Stimulated activated memory B cell treated with anti-CD40 and anti-IgM and Interleukin-4, amounts not matched to agents 10 μg/mL and 1 μg/mL and 100 μg/mL, for 72 hours (primary cell): ENCODE measurements around the gene PDCD1LG2.

Experiments used
- ATAC-seq: fragments of 150-1000 bp; cut with Tn5 transposase; 2 replicates; pipeline ENCODE4 v1.10.0; 2021
- H3K27ac Mint-ChIP-seq: one replicate; pipeline ENCODE4 v1.8.0; 2022; ENCODE audit warnings: mild to moderate bottlenecking, mixed read lengths
- H3K27me3 Mint-ChIP-seq: one replicate; pipeline ENCODE4 v1.8.0; 2022; ENCODE audit warnings: mixed read lengths
- H3K36me3 Mint-ChIP-seq: one replicate; pipeline ENCODE4 v1.8.0; 2022; ENCODE audit warnings: mixed read lengths
- H3K4me1 Mint-ChIP-seq: one replicate; pipeline ENCODE4 v1.8.0; 2022; ENCODE audit warnings: mixed read lengths
- H3K4me3 Mint-ChIP-seq: one replicate; pipeline ENCODE4 v1.8.0; 2022; ENCODE audit warnings: mild to moderate bottlenecking, moderate library complexity, mixed read lengths
- H3K9me3 Mint-ChIP-seq: one replicate; pipeline ENCODE4 v1.8.0; 2022; ENCODE audit warnings: mixed read lengths

Gene PDCD1LG2

DNA sequence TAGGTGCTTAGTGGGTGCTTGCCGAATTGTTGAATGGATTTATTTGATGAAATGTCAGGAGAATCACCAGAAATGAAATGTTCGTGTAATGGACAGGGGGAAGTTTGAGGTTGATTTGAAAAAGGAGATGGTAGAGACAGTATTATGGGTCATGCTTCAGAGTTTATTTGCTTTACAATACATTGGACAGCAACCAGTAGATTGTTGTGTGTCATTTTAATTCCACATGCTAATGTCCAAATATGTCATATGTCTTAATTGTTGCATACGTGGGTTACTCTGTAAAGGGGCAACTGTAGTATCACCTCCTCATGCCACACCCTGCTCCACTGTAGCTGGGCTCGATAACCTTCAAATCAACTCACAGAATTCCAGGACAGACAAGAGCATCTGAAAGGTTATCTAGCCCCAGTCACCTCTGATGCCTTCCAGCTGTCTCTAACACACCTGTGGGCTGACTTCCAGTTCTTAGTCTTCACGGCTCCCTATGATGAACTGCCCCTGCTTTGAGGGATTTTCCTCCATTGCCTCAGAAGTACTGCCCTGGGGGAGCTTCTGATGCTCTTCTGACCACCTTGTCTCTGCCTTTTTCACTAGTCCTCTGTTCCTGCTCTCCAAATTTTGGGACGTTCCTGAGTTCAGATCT lies 1.7 kb downstream of the PDCD1LG2 start:
- H3K9me3 Mint-ChIP-seq = peaks cover 5% of the 10 kb centered on the region
- H3K4me1 Mint-ChIP-seq = peaks cover 55% of the 10 kb centered on the region
- no peaks in the 10 kb centered on the region for H3K27me3 Mint-ChIP-seq
- no peak overlapping the region for H3K4me3 Mint-ChIP-seq
- no peak for ATAC-seq
- peak overlapping the region; percentile 90 for H3K27ac Mint-ChIP-seq
- H3K36me3 Mint-ChIP-seq = peaks cover 4% of the 10 kb centered on the region

DNA sequence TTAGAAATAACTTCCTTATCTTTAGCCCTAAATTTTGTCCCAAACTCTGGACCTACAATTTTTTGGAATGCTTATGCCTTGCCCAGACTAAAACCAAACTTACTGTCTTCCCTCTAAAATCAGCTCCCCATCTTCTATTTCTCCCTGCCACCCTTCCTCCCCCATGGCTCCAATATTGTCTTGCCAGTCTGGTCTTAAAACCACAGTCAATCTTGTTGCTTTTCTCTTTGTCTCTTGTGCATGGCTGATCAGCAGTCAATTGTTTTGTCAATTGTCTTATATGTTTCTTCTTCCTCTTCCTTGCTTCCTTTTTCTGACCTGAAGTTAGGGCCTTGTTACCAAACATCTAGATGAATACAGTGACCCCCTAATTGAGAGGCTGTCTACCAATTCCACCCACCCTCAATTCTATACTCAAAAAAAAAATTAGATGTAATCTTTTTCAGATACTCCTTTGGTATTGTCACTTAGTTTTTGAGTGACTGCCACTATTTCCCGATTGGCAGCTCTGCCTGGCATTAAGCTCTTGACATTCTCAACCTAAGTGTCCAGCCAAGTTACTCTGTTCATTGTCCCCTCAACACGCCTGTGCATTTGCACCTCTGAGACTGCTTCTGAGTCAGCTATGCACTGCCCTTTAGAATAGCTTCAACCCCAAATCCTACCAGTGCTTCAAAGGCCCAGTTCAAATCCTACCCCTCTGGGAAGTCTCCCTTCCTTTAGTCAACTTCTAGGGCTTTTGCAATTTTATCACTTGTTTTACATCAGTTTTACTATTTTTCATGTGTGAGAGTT lies 2.5 kb downstream of the PDCD1LG2 start:
- ATAC-seq = no peak
- H3K36me3 Mint-ChIP-seq = peaks cover 3% of the 10 kb centered on the region
- peaks cover 3% of the 10 kb centered on the region for H3K9me3 Mint-ChIP-seq
- H3K4me3 Mint-ChIP-seq = no peak overlapping the region
- H3K27me3 Mint-ChIP-seq = no peaks in the 10 kb centered on the region
- peak overlapping the region; percentile 90 for H3K27ac Mint-ChIP-seq
- H3K4me1 Mint-ChIP-seq = peaks cover 59% of the 10 kb centered on the region

- no peaks in the 10 kb centered on the region for H3K27me3 Mint-ChIP-seq
- H3K4me1 Mint-ChIP-seq = peaks cover 60% of the 10 kb centered on the region
- ATAC-seq = no peak
- no peaks in the 10 kb centered on the region for H3K36me3 Mint-ChIP-seq
- no peaks in the 10 kb centered on the region for H3K9me3 Mint-ChIP-seq
- H3K4me3 Mint-ChIP-seq = no peak overlapping the region
- H3K27ac Mint-ChIP-seq = no peak overlapping the region
These were observed 3.8 kb downstream of the PDCD1LG2 start for GRCh38 chr9:5513966-5514616.

GRCh38 chr9:5514617-5515260 lies 4.4 kb downstream of the PDCD1LG2 start:
- Mint-ChIP-seq H3K9me3 (no peaks in the 10 kb centered on the region), H3K4me1 (peaks cover 61% of the 10 kb centered on the region), H3K27me3 (no peaks in the 10 kb centered on the region), H3K4me3 (no peak overlapping the region), H3K27ac (no peak overlapping the region), H3K36me3 (no peaks in the 10 kb centered on the region)
- no peak for ATAC-seq

GRCh38 chr9:5515261-5515650 lies 4.9 kb downstream of the PDCD1LG2 start:
- ATAC-seq = no peak
- peaks cover 58% of the 10 kb centered on the region for H3K4me1 Mint-ChIP-seq
- H3K27me3 Mint-ChIP-seq = no peaks in the 10 kb centered on the region
- no peak overlapping the region for H3K4me3 Mint-ChIP-seq
- H3K9me3 Mint-ChIP-seq = no peaks in the 10 kb centered on the region
- H3K27ac Mint-ChIP-seq = no peak overlapping the region
- no peaks in the 10 kb centered on the region for H3K36me3 Mint-ChIP-seq

DNA sequence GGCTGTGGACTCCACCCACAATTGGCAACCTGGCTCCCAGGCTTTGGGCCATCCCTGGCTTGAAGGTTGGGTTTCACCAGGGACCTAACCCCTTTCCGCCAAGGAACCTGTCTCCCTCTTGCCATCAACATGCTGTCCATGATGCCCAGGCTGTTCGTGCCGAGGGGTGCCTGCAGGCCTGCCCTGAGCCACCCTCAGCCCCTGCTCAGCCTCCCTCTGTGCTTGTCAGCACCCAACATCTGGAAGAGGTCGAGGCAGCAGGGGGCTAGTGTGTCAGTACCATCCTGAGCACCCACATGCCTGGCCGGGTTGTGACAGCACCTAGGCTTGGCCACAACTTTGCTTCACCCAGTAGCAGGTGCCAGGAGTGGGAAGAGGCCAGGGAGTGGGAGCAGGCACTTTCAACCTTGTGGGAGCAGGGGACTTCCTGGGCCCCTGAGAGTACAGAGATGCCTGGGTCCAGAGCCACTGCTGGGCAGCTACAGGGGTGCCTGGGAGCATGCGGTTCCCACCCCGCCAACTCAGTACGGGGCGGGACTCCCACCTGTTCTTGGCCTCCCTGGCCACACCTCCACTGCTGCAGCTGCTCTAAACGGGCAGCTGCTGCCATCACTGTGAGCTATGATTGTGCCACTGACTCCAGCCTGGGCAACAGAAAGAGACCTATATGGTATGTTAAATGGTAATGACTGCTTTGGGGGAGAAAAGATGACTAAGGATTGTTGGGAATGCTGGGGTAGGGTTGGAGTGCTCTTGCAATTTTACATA lies 6.3 kb downstream of the PDCD1LG2 start:
- Mint-ChIP-seq H3K36me3 (peaks cover 3% of the 10 kb centered on the region), H3K27me3 (no peaks in the 10 kb centered on the region), H3K4me1 (peaks cover 44% of the 10 kb centered on the region), H3K4me3 (no peak overlapping the region), H3K27ac (no peak overlapping the region), H3K9me3 (no peaks in the 10 kb centered on the region)
- no peak for ATAC-seq

GRCh38 chr9:5518171-5518936 lies 8.0 kb downstream of the PDCD1LG2 start:
- peak; percentile 75 for ATAC-seq
- peaks cover 34% of the 10 kb centered on the region for H3K4me1 Mint-ChIP-seq
- no peaks in the 10 kb centered on the region for H3K27me3 Mint-ChIP-seq
- H3K36me3 Mint-ChIP-seq = peaks cover 4% of the 10 kb centered on the region
- H3K9me3 Mint-ChIP-seq = no peaks in the 10 kb centered on the region
- H3K4me3 Mint-ChIP-seq = no peak overlapping the region
- peak overlapping the region; percentile 52 for H3K27ac Mint-ChIP-seq

DNA sequence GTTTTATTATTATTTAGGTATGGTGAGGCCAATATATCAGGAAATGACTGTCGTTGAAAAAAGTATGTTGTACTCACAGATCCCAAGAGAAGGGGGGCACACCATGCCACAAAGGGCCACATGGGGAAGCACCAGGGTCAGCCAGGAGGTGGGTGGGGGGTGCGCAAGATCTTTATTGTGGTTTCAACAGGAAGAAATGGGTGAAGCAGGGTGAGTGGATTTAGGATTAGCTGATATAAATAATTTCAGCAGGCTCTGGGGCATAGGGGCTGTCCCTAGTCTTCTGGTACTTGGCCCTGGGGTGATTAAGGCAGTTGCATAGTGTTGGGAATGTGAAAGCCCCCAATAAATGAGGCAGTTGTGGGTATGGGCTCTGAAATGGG lies 8.6 kb downstream of the PDCD1LG2 start:
- Mint-ChIP-seq H3K27me3 (no peaks in the 10 kb centered on the region), H3K4me1 (peaks cover 39% of the 10 kb centered on the region), H3K36me3 (peaks cover 4% of the 10 kb centered on the region), H3K9me3 (no peaks in the 10 kb centered on the region), H3K27ac (peak overlapping the region; percentile 52), H3K4me3 (no peak overlapping the region)
- peak; percentile 20 for ATAC-seq

DNA sequence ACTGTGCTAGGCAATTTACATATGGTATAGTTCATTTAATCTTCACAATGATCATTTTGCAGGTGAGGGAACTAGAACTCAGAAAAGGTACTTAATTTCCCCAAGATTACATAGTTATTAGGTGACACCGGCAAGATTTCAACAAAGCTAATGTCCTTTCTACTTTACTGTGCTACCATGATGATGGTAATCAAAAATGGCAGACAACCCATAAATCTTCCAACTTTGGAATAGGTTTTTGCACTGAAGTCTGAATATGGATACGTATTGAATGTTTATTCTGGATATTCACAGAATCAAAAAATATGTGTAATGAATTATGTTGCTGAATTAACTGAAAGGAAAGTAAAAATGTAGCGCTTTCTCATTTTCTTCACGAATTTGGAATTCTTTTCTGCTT lies 13.8 kb downstream of the PDCD1LG2 start:
- peaks cover 4% of the 10 kb centered on the region for H3K36me3 Mint-ChIP-seq
- H3K4me1 Mint-ChIP-seq = peaks cover 21% of the 10 kb centered on the region
- H3K4me3 Mint-ChIP-seq = no peak overlapping the region
- no peak overlapping the region for H3K27ac Mint-ChIP-seq
- no peaks in the 10 kb centered on the region for H3K9me3 Mint-ChIP-seq
- no peak for ATAC-seq
- H3K27me3 Mint-ChIP-seq = no peaks in the 10 kb centered on the region

DNA sequence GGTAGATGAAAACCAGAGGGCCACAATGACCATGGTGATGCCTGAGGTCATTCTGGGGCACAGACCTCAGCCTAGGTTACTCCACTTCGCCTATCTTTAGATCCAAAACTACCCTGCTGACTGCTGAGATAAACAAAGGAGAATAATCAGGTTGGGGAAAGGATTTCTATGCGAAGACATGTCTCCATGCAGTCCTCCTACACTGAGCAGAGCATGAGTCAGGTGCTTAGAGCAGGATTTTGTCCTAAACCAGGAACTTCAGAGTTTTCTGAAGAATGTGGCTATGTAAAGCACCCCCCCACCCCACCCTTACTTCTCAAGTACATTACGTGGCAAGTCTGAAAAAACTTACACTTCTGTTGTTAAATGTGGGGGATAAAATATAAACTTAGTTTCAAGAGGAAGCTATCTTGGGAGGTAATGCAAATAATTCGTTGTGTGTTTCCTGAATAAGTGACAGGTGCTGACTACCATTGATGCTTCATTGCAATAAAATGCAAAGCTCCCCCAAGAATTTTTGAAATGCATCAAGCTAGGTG lies 19.4 kb downstream of the PDCD1LG2 start:
- Mint-ChIP-seq H3K9me3 (no peaks in the 10 kb centered on the region), H3K27ac (peak overlapping the region; percentile 46), H3K4me3 (peak overlapping the region; percentile 28), H3K36me3 (no peaks in the 10 kb centered on the region), H3K27me3 (no peaks in the 10 kb centered on the region), H3K4me1 (peaks cover 39% of the 10 kb centered on the region)
- peak; percentile 85 for ATAC-seq

- H3K36me3 Mint-ChIP-seq = no peaks in the 10 kb centered on the region
- H3K4me3 Mint-ChIP-seq = peak overlapping the region; percentile 52
- H3K27ac Mint-ChIP-seq = peak overlapping the region; percentile 19
- no peaks in the 10 kb centered on the region for H3K27me3 Mint-ChIP-seq
- no peaks in the 10 kb centered on the region for H3K9me3 Mint-ChIP-seq
- no peak for ATAC-seq
- peaks cover 44% of the 10 kb centered on the region for H3K4me1 Mint-ChIP-seq
These were observed 21.0 kb downstream of the PDCD1LG2 start for GRCh38 chr9:5531101-5531882.

GRCh38 chr9:5532306-5532705 lies 22.0 kb downstream of the PDCD1LG2 start:
- no peak for ATAC-seq
- H3K4me1 Mint-ChIP-seq = peaks cover 51% of the 10 kb centered on the region
- H3K9me3 Mint-ChIP-seq = no peaks in the 10 kb centered on the region
- H3K27me3 Mint-ChIP-seq = no peaks in the 10 kb centered on the region
- no peaks in the 10 kb centered on the region for H3K36me3 Mint-ChIP-seq
- no peak overlapping the region for H3K4me3 Mint-ChIP-seq
- H3K27ac Mint-ChIP-seq = no peak overlapping the region

DNA sequence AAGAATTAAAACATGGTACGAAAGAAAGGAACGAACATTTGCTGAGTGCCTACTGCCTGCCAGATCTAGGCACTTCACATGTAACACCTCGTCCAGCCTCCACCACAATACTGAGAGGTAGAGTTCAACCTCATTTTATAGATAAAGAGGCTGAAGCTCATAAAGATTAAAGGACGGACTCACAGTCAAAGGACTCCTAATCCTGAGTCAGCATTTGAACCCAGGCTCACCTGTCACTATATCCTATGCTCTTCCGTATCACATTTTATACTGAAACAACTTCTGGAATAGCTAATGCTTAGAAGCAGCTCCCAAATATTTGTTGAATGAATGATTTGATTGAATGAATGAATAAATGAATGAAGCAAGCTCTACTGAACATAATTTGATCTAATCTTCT lies 22.5 kb downstream of the PDCD1LG2 start:
- peaks cover 51% of the 10 kb centered on the region for H3K4me1 Mint-ChIP-seq
- H3K27me3 Mint-ChIP-seq = no peaks in the 10 kb centered on the region
- H3K36me3 Mint-ChIP-seq = no peaks in the 10 kb centered on the region
- no peak overlapping the region for H3K4me3 Mint-ChIP-seq
- no peak overlapping the region for H3K27ac Mint-ChIP-seq
- ATAC-seq = no peak
- no peaks in the 10 kb centered on the region for H3K9me3 Mint-ChIP-seq
